SK-N-DZ (cell line): ENCODE results near the gene AK1.
"Not testable (repeated sequence)": the region's sequence is repeated elsewhere in the genome, so short reads cannot be mapped to it uniquely, and the experiment has no call there.

Experiments
- DNase-seq: peaks from one replicate; pipeline ENCODE4 v3.0.0-alpha.2; 2015; ENCODE audit warnings: low spot score

AK1 gene

DNA sequence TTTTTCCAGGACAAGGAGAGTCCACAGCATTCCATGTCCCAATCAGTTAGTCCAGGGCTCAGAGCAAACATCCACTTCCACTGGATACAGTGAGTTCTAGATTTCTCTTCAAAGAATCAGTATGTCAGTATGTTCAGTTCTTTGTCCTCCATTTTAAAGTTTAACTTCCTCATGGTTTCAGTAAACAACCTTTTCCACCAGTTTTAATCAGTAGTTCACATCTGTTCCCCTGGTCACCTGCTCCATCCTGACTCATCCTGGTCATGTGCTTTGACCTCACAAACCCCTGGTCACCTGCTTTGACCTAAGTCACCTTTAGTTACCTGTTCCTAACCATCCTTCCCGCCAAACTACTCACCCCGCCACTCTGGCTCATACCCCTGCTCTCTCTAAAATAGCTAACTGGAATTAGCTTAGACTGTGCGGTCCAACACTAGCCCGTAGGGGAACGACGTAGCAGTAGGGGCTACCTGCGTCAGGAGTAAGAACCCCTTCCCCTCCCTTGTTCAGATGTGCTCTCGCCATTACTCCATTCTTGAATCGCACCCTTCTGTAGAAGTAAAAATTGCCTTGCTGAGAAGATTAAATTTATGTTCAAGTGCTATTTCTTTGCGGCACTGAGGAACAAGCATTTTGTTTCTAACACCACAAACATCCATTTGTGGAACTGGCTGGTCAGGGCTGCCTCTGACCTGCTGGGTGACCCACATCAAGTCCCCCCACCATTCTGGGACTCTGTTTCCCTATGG, 28.5 kb downstream of the AK1 start:
- DNase-seq = no peak

DNA sequence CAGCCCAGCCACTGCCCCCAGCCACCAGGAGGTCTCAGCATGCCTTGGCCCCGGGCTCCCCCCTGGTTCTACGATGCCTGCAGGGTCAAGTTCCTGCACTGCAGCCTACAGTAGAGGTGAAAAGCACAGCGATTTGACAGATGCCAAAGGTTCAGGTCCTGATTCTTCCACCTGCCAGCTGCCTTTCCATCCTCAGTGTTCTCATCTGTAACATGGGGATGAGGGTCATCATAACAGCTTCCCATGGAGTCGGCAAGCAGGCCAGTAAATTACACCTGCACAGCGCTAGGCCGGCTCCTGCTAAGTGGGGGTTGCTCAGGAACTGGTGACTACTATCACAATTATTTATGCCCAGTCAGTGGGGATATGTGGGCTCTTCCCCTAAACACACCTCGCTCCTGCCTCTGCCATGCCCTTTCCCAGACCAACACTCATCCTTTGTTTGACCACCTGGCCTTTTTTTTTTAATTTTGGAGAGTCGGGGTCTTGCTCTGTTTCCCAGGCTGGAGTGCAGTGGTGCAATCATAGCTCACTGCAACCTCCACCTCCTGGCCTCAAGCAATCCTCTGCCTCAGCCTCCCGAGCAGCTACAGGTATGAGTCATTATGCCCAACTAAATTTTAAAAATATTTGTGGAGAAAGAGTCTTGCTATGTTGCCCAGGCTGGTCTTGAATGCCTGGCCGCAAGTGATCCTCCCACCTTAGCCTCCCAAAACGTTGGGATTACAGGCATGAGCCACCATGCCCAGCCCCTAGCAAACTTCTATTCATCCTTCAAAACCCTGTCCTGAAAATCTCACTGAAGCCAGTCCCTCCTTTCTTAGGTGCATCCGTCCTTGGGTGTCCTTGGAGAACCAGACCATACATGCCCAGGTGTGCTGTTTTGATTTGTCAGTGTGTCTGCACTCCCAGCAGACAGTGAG, 29.4 kb downstream of the AK1 start:
- no peak for DNase-seq

DNA sequence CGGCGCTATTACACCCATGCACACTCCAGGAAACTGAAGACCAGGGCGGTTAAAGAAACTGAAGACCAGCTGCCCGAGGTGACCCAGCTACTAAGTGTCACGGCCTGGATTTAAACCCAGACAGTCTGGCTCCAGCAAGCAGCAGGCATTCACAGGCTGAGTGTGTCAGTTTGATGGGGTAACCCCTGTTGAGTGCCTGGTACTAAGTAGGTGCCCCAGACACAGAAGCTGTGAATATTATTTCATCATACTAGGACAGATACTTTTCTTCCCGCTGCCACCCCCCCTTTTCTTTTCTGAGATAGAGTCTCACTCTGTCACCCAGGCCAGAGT, 30.3 kb downstream of the AK1 start:
- DNase-seq = peak; percentile 63

DNA sequence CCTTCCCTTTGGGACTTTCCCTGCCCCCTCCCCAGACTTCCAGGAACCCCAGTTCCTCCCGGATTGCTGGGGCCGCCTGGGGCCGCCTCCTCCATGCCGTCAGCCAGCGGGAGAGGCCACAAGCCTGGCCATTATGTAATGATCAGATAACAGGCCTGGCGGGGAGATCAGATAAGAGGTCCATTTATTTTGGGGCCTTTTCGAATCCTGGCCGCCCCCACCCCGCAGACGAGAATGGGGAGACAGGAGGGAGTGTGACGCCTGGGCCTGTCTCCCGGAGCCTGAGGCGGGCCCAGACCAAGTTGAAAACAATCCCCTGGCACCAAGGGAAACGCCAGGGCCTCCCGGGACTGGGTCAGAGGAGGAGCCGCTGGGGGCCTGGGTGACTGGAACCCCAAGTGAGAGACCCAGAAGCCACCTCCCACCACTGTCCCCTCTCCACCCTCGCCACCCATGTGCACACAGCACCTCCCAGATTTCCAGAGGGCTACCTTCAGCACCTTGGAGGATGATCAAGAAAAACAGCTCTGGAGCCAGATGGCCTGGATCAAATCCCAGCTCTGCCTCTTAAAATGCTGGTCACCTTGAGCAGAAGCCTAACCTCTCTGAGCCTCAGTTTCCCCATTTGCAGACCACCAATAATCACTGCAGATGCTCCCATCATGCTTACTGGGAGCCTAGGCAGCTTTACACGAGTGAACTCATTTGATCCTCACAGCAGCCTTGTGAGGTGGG, 30.9 kb downstream of the AK1 start:
- peak; percentile 65 for DNase-seq

DNA sequence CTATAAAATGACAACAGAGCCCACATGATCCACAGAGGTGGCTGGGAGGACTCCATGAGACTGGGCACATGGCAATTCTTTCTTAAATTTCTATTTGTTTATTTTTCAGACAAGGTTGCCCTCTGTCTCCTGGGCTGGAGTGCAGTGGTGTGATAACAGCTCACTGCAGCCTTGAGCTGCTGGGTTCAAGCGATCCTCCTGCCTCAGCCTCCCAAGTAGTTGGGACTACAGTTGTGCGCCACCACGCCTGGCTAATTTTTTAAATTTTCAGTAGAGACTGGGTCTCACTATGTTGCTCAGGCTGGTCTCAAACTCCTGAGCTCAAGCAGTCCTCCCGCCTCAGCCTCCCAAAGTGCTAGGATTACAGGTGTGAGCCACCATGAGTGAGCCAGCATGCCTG, 31.9 kb downstream of the AK1 start:
- not testable (repeated sequence) for DNase-seq

DNA sequence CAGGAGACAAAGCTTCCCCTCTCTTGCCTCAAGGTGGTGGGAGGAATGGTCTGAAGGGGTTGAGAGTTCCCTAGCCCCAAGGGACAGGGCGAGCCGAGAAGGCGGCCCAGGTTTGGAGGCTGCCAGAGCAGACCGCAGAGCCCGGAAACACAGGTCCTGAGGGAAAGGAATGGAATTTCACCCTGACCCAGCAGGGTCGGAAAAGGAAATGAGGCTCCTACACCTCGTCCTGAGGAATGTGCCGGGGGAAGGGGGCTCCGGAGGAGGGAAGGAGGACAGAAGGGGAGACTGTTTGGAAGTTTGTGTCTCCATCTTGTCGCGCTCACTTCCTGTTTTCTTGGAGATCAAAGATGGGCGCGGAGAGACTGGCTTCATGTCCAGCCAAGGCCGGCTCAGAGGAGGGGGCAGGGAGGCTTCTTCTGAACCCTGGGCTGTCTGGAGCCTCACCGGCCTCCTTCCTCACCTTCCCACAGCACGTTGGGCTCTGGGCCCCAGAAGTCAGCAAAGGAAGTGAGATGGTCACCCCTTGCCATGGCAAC, 32.6 kb downstream of the AK1 start:
- no peak for DNase-seq

DNA sequence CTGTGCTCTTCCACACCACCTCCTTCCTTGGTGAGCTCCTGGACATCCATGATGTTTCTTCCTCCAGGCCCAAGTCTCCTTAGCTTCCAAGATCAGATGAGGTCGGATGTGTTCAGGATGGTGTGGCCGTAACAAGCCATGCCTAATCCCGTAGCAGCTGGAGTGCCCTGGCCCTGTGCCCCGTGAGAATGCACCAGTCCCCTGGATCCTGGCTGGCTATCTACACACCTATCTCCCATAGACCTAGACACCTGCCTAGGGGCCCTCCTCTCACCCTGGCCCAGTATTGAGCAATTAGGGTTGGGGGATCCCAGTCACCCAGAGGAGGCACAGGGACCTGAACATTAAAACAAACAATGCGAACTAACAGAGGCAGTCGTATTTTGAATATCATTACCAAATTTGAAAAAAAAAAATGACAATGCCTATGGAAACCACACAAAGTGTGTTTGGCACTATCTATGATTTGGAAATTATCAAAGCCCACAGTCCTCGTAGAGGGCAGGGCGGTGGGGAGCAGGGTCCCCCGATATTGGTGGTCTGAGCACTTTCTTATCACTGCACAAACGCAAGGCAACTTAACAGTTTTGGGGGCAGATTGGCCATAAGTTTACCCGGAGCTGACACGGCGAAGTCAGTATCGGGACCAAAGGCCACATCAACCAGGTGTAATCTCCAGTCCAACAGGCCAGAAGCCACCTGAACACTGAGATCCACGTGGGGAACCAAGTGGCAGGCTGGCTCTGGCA, 36.2 kb downstream of the AK1 start:
- DNase-seq = no peak

DNA sequence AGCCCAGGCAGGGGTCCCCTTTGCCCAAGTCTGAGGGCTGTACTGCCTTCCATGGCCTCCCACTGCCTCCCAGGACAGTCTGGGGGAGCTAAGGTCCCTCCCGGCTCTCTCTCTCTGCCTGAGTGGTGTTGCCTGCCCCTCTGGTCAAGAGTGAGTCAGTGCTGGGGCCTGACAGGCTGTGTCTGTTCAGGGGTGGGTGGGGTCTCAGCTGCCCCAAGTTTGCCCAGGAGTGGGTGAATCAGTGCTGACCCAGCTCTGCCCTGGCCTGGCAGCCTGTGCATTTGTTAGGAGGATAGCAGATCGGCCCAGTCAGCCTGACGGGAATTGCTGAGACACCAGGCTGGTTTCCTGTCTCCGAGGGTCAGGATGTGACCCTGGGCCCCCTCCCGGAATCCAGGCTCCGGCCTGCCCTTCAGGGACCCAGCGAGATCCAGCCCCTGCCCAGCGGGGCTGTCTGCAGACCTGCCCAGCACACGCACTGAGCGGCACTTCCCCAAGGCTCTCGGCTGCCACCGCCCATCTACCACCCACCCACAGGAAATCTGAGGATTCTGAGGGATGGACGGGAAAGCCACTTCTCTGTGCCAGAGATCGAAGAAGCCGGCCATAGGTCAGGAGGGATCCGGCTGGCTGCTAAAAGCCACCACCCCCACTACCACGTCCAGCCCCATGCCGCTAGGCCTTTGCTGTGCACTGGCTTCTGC, 38.9 kb downstream of the AK1 start:
- DNase-seq = no peak

DNA sequence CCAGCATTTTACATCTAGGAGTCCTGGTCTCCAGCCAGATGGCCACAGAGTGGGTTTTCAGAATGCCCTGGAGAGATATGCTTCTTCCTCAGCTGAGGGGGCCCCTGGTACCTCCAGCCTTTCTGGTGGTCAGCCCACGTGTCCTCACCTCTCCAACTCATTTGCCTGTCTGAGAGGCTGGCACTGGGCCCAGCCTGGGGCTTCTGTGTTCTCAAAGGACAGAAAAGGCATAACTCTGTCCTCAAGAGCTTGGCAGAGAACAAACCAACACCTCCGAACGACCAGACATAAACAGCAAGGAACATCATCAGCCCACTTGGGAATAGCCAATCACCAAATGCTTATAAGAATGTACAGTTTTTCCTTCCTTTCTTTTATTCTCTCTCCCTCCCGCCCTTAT, 40.1 kb downstream of the AK1 start:
- DNase-seq = no peak

DNA sequence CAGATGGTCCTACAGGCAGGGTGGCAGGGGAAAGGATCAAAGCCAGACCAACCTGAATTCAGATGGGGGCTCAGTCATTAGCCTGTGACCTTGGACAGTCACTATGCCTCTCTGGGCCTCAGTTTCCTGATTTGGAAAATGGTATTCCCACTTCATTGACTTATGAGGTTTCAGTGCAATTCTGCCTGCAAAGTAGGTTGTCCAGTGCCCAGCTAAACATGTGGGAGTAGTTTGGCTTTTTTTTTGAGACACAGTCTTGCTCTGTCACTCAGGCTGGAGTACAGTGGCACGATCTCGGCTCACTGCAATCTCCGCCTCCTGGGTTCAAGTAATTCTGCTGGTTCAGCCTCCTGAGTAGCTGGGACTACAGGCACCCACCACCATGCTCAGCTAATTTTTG, 40.9 kb downstream of the AK1 start:
- DNase-seq = not testable (repeated sequence)

DNA sequence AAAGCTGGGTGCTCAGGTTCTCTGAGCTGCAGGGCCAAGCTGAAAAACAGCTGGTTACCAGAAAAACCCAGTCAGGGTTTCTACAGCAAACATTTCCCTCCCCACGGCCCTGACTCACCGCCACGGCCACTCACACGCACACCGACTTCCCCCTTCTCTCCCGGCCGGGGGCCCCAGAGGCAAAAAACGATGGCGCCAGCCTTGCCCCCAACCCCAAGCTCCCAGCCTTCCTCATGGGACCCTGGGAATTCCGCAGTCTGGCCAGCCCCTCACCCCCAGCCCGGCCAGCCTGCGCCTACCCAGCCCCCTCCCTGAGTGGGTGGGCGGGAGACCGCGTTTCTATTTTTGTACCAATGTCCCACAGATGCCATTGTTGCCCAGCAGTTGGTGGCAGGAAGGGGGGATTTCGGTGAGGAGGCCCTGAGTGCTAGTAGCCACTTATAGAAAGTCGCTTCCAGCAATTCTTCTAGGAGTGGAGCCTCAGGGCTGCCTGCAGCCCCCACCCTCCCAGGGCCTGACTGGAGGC, 41.4 kb downstream of the AK1 start:
- DNase-seq = no peak

DNA sequence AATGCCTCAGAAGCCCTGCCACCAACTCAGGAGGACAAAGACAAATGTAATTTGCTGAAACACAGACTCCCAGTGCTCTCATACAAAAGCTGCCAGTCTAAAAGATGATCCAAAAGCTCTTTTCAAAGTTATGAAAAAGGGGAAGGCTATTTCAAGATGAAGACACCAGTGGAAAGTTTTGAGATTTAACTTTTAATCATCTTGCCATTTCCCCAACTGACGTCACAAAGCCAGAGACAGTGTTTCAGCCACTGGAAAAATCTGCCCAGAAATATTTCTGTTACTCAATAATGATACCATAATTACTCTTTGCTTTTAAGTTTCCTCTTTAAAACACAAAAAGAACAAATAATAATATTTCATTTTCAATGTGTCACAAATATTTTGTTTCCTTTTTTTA, 43.9 kb downstream of the AK1 start:
- no peak for DNase-seq

DNA sequence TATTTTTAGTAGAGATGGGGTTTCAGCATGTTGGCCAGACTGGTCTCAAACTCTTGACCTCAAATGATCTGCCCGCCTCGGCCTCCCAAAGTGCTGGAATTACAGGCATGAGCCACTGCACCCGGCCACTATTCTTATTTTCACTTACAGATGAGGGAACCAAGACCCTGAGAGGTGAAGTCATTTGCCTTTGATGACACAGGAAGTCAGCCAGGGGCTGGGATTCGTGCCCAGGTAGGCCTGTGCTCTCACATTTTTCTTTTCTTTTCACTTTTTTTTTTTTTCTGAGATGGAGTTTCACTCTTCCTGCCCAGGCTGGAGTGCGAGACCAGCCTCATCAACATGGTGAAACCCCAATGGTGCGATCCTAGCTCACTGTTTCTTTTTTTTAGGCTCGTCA, 45.2 kb downstream of the AK1 start:
- no peak for DNase-seq

DNA sequence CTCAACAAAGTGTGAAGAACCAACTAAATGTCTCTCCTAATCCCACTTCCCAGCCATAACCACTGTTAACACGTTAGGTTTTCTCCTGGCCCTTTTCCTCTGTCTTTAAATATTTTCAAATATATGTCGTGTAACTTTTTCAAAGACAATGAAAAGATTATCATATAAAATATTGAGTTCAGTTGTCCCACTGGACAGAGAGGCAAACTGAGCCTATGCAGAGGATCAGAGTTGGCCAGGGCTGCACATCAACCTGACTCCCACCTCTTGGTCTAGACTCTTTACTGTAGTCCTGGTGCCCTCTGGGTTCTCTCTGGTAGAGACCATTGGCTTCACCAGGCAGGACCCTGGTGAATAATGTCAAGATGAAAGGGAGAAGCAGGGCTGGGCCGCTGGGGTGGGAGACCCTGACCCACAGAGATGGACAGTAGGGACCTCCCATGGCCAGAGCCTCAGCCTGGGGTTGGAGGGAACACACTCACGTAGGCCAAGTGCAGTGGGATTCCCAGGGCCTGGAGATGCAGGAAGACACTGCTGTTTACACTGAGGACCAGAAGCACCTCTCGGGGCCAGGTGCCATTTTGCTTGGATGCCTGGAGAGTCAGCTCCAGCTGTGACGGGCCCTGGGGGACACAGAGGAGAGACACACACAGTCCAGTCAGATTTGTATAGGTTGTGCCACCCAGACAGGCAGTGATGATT, 48.1 kb downstream of the AK1 start:
- no peak for DNase-seq

DNA sequence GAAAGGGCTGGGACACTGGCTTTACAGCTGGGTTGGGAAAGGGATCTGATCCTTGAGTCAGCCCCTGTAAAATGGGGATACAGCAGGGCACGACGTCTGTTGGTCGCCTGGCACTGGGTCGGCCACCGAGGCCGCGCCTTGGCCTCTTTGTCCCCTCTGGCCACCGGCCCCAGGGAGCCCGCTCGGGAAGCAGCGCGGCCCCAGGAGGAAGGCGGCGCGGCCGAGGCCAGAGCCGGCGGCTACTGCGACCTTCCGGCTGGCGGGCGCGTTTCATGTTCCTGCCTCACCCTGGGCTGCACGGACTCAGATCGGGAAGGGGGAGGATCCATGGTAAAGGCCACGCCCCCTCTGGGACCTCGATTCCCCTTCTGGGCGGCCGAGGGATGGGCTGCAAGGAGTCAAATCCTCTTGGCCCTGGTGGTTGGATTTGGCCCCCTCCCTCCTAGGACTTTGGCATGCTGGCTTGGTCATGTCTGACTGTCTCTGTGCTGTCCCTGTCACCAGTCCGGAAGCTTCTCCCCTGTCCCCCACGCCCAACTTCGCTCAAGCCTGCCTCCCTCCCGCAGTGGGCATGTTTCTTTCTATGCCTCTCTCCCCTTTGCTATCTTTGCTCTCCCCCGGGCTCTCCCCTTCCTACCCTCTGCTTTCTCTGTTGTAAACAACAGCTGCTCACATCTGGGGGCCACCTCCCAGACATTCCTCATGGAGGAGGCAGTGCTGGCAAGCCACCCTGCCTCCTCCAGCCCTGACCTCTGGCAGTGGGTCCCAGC, 49.0 kb downstream of the AK1 start:
- peak; percentile 87 for DNase-seq

DNA sequence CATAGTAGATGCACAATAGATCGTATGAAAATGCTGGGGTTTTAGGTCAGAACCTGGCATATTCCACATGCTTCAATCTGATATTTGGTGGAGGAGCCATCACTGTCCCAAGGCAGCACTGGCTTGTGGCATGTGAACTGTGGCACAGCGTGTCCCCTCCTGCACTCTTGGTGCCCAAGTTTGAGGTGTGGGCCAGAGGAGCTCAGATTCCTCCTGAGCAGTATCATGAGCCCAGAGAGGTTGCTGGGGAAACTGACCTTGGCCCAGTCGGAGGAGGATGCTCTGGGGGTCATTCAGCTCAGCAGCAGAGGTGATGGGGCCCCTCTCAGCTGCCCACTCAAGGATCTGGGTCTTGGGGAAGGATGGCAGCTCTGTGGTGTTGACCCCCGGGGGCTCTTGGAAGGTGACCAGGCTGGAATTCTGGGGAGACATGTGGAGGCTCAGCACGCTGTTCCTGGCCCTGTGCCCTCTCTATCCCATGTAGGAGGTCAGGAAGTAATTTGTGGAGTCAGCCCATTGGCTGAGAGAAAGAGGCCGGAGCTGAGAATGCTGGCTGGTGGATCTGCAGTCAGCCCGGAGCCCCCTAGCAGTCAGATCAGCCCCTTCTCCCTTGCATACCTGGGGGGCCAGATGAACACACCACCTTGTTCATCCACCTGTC, 51.1 kb downstream of the AK1 start:
- DNase-seq = no peak

DNA sequence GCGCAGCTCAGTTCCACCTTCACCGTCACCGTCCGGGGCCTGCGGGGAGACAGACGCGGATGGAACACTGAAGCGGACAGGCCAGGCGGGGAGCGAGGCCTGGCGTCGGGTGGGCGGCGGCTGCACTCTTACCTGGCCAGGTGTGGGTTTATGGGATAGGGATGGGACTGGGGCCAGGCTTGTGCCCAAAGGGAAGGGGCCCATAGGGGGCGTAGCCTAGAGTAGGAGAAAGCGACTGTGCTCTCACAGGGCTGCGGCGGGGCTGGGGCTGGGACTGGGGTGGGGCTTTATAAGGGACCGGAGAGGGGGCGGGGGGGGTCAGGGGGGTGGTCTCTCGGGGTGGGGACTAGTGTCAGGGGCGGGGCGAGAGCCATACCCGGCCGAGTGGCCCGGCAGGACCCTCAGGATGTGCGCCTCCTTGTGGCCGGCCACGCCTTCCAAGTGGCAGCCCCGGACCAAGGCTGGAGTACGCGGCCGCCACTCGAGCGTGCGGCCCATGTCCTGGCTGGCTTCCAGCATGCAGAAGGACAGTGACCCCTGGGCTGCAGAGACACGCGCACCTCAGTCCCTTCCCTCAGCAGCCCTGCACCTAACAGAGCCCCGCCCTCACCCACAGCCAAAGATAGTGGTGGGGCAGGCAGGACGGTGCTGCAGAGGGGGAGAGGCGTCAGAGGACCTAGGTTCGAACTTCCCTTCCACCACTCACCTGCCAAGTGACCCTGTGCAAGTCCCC, 52.0 kb downstream of the AK1 start:
- DNase-seq = peak; percentile 35

DNA sequence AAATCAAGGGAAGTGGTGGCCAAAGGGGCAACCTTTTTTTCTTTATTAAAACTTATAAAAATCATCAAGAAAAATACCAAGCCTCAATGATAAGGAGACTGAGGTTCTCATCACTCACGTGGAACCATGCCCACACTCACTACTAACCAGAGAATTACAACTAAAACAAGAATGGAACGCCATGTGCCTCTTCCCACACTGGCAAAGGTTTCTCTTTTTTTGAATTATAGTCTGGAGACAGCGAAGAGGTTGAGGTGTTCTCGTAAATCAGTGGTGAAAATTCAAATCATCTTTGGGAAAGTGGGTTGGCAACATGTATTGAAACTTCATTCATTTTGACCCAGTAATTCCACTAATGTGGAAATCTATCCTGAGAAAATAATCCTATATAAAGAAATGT, 55.4 kb downstream of the AK1 start:
- DNase-seq = no peak
